Right forelimb (tissue), 1 donor: ENCODE measurements around the gene USP6.
"Not testable (repeated sequence)": the region's sequence is repeated elsewhere in the genome, so short reads cannot be mapped to it uniquely, and the experiment has no call there.

Experiments
- DNase-seq: peaks from one replicate; pipeline ENCODE4 v3.0.0-alpha.2; 2018

USP6 gene

GRCh38 chr17:5136580-5137412, 21.0 kb downstream of the USP6 start:
- DNase-seq = not testable (repeated sequence)

GRCh38 chr17:5137511-5138197, 21.8 kb downstream of the USP6 start:
- DNase-seq = not testable (repeated sequence)

- not testable (repeated sequence) for DNase-seq
These were observed 22.3 kb downstream of the USP6 start for GRCh38 chr17:5138198-5138544.

GRCh38 chr17:5138616-5139457, 23.0 kb downstream of the USP6 start:
- no peak for DNase-seq

DNA sequence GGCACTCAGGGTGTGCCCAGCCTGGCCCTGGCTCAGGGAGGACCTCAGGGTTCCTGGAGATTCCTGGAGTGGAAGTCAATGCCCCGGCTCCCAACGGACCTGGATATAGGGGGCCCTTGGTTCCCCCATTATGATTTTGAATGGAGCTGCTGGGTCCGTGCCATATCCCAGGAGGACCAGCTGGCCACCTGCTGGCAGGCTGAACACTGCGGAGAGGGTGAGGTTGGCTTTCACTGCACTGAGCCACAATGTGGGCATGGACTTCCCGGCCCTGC, 23.6 kb downstream of the USP6 start:
- DNase-seq = no peak

- not testable (repeated sequence) for DNase-seq
These were observed 27.0 kb downstream of the USP6 start for GRCh38 chr17:5142877-5143276.

- not testable (repeated sequence) for DNase-seq
These were observed 30.3 kb downstream of the USP6 start for GRCh38 chr17:5146122-5146521.

DNA sequence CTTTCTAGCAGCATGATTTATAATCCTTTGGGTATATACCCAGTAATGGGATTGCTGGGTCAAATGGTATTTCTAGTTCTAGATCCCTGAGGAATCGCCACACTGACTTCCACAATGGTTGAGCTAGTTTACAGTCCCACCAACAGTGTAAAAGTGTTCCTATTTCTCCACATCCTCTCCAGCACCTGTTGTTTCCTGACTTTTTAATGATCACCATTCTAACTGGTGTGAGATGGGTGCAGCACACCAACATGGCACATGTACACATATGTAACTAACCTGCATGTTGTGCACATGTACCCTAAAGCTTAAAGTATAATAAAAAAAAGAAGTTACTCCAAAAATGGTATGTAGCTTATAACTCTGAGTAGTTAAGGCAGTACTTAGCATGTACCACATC, 44.9 kb downstream of the USP6 start:
- not testable (repeated sequence) for DNase-seq

DNA sequence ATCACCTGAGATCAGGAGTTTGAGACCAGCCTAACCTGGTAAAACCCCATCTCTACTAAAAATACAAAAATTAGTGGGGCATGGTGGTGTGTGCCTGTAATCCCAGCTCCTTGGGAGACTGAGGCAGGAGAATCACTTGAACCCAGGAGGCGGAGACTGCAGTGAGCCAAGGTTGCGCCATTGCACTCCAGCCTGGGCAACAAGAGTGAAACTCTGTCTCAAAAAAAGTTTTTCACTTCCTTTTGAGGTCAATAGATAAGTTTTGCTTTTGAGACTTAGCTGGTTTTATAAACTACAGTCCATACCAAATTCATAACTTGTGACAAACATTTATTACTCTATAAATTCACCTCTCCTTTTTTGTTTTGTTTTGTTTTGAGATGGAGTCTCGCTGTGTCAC, 46.0 kb downstream of the USP6 start:
- DNase-seq = not testable (repeated sequence)

- DNase-seq = no peak
These were observed 48.6 kb downstream of the USP6 start for GRCh38 chr17:5164436-5164835.

GRCh38 chr17:5165791-5166564, 50.1 kb downstream of the USP6 start:
- DNase-seq = not testable (repeated sequence)

GRCh38 chr17:5175027-5175426, 59.2 kb downstream of the USP6 start:
- DNase-seq = not testable (repeated sequence)

GRCh38 chr17:5179003-5179402, 63.2 kb downstream of the USP6 start:
- DNase-seq = no peak

- DNase-seq = no peak
These were observed 65.9 kb downstream of the USP6 start for GRCh38 chr17:5181509-5182305.

GRCh38 chr17:5182597-5183409, 67.0 kb downstream of the USP6 start:
- no peak for DNase-seq

DNA sequence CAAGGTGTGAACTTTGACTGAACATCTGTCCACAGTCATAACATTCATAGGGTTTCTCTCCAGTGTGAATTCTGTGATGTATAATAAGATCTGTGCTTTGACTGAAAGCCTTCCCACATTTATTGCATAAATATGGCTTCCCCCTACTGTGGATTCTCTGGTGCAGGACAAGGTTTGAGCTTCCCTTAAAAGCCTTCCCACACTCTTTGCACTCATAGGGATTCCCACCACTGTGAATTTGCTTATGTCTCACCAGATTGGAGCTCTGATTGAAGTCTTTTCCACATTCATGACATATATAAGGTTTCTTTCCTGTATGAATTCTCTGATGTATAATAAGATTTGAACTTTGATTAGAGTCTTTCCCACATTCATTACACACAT, 67.6 kb downstream of the USP6 start:
- no peak for DNase-seq

- DNase-seq = no peak
These were observed 68.5 kb downstream of the USP6 start for GRCh38 chr17:5184288-5184687.

GRCh38 chr17:5191541-5192417, 75.9 kb downstream of the USP6 start, which contains the start of gene ZNF594:
Gene ZNF594, minus strand, starts transcription at chr17:5191868. Its CDS starts 7,612 bp downstream, at chr17:5184256.
- peak; percentile 98 for DNase-seq

GRCh38 chr17:5194346-5194745, 78.5 kb downstream of the USP6 start:
- no peak for DNase-seq

- no peak for DNase-seq
These were observed 82.6 kb downstream of the USP6 start for GRCh38 chr17:5198472-5198871.
